GM06990 (cell line): Measurements from ENCODE around the gene UGT1A5.

Experiments used
- DNase-seq: peaks from one replicate; pipeline ENCODE4 v3.0.0-alpha.2; 2011; ENCODE audit not compliant: insufficient read length; ENCODE audit errors: extremely low read depth
- H3K27me3 ChIP-seq: replicated peaks from 2 replicates; pipeline ENCODE4 v1.6.0; 2011; ENCODE audit warnings: low read length; ENCODE audit not compliant: control insufficient read depth, insufficient read depth
- H3K36me3 ChIP-seq: 2 replicates; pipeline ENCODE4 v1.5.1; 2011; ENCODE audit warnings: low read length; ENCODE audit not compliant: control insufficient read depth, insufficient read depth
- H3K4me3 ChIP-seq: replicated peaks from 2 replicates; pipeline ENCODE4 v1.5.1; 2011; ENCODE audit warnings: low read depth, mild to moderate bottlenecking, control low read depth, low read length
- TF ChIP-seq, protein P1 (sequence below): IDR thresholded peaks from 2 replicates; pipeline ENCODE4 v1.5.1; 2011; ENCODE audit warnings: low read length, control low read depth, mild to moderate bottlenecking, inconsistent platforms; ENCODE audit not compliant: insufficient read depth, poor library complexity, severe bottlenecking

The UGT1A5 gene

DNA sequence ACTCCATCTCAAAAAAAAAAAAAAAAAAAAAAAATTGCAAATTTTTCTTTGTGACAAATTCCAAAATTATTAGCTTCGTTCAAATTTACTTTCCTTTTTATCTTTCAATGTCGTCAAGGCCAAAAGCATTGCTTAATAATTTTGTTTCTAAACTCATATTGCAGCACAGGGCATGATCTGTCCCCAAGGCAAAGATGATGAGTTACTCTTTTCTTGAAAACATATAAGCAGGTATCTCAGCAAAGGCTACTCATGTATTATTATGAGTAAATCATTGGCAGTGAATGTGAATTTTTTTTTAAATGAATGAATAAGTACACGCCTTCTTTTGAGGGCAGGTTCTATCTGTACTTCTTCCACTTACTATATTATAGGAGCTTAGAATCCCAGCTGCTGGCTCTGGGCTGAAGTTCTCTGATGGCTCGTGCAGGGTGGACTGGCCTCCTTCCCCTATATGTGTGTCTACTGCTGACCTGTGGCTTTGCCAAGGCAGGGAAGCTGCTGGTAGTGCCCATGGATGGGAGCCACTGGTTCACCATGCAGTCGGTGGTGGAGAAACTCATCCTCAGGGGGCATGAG lies 31.1 kb upstream of the UGT1A5 start, which contains the start of gene UGT1A7:
Gene UGT1A7, plus strand, starts transcription at position 381 of the 579 bp plus-strand sequence. Its CDS starts 37 bp downstream, at position 418.
- TF ChIP-seq, protein P1, sequence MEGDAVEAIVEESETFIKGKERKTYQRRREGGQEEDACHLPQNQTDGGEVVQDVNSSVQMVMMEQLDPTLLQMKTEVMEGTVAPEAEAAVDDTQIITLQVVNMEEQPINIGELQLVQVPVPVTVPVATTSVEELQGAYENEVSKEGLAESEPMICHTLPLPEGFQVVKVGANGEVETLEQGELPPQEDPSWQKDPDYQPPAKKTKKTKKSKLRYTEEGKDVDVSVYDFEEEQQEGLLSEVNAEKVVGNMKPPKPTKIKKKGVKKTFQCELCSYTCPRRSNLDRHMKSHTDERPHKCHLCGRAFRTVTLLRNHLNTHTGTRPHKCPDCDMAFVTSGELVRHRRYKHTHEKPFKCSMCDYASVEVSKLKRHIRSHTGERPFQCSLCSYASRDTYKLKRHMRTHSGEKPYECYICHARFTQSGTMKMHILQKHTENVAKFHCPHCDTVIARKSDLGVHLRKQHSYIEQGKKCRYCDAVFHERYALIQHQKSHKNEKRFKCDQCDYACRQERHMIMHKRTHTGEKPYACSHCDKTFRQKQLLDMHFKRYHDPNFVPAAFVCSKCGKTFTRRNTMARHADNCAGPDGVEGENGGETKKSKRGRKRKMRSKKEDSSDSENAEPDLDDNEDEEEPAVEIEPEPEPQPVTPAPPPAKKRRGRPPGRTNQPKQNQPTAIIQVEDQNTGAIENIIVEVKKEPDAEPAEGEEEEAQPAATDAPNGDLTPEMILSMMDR = no peak
- Histone ChIP-seq H3K4me3 (no peak within 1 kb of the TSS), H3K27me3 (0 out of 2 replicates have a peak, but pooled peaks cover 1% of the 10 kb centered on the region), H3K36me3 (no peaks in the 10 kb centered on the region)
- DNase-seq = no peak

DNA sequence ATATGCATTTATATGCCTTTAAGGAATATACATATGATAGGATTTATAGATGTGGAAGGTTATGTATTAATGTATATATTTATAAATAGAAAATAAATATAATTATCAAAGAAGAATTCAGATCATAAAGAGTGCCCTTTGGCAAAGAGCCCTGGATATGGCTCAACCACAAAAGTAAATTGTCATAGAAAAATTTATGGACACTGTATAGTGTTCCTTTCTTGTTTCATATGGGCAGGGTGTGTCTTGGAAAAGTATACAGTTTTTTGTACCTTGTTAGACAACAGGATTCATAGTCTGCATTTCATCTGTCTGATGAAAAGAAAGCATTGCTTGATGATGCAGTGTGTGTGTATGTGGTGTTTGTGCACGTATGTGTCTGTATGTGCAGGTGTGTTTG lies 28.1 kb upstream of the UGT1A5 start:
- TF ChIP-seq, protein P1 = no peak
- H3K27me3 ChIP-seq = 0 out of 2 replicates have a peak, but pooled peaks cover 1% of the 10 kb centered on the region
- no peak for DNase-seq
- H3K36me3 ChIP-seq = no peaks in the 10 kb centered on the region
- no peak overlapping the region for H3K4me3 ChIP-seq

DNA sequence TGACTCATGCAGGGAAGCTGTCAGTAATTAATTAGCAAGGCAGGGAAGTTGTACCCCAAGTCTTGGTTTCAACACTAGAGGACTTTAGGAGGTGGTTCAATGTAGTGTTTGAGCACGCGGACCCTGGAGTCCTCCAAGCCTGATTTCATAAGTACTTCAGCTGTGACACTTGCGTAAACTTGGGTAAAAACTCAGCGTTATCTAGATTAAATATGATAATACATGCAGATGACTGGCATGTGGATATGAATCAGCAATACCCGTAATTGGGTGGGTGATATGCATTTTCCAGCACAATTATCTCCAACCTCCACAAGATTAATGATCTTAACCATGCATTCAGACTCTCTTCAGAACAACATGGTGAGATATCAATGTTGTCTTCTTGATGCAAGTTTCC lies 25.8 kb upstream of the UGT1A5 start:
- TF ChIP-seq, protein P1 = no peak
- DNase-seq = no peak
- Histone ChIP-seq H3K36me3 (no peaks in the 10 kb centered on the region), H3K27me3 (0 out of 2 replicates have a peak, but pooled peaks cover 1% of the 10 kb centered on the region), H3K4me3 (no peak overlapping the region)

DNA sequence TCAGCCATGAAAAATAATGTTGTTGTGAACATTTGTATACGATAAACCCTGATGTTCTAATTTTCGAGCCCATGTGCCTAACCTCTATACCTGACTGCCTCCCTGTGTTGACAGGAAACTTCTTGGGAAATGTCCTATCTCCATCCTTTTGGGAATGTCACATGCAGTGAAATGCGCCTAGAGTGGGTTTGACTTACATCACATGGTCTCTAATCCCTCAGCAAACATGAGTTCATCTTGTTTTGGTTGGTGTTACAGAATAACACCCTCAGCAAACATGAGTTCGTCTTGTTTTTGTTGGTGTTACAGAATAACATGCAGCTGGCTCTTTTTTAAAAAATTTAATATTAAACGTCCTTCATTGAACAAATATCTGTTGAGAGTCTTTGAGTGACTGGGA lies 24.4 kb upstream of the UGT1A5 start:
- Histone ChIP-seq H3K36me3 (no peaks in the 10 kb centered on the region), H3K4me3 (no peak overlapping the region), H3K27me3 (0 out of 2 replicates have a peak, but pooled peaks cover 1% of the 10 kb centered on the region)
- DNase-seq = no peak
- TF ChIP-seq, protein P1 = no peak

DNA sequence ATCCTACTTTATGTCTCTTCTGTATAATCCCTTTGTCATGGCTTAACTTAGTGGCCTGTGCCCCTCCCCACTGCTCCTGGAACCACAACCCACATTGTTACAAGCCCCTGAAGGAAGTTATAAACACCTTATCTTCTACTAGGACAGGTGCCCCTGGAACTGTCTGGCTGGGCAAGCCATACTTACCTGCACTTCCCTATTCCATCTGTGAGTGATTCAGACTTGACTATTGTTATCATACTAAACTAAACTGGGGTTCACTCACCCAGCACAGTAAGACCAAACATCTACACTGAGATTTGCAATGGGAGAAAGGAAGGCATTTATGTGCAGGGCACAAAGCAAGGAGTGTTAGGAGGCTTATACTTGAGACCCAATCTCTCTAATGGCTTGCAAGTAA lies 23.7 kb upstream of the UGT1A5 start:
- TF ChIP-seq, protein P1 = no peak
- no peaks in the 10 kb centered on the region for H3K36me3 ChIP-seq
- H3K4me3 ChIP-seq = no peak overlapping the region
- DNase-seq = no peak
- 0 out of 2 replicates have a peak, but pooled peaks cover 1% of the 10 kb centered on the region for H3K27me3 ChIP-seq
